H4 (cell line): ENCODE data around the gene CDON. TPM values are rescaled to one million over a fixed set of nuclear protein-coding genes. Genes with fewer than 3 reads are reported as not detected.
"Not testable (repeated sequence)": the region's sequence is repeated elsewhere in the genome, so short reads cannot be mapped to it uniquely, and the experiment has no call there.

Source experiments
- DNase-seq: peaks from one replicate; pipeline ENCODE4 v3.0.0-alpha.2; 2015; ENCODE audit warnings: low spot score
- total RNA-seq: library from RNA; depleted of rRNA; stranded (reverse); fragments of >200 nt; shearing (Covaris generic); gene quantifications from 2 replicates; pipeline ENCODE4 v1.2.3, GENCODE V29; 2014

CDON gene
- total RNA-seq, 1 experiment from 2014 or later: 13.4 TPM

- no peak for DNase-seq
Measured at GRCh38 chr11:126046570-126047195, 16.0 kb downstream of the CDON start.

- DNase-seq: no peak
Measured at GRCh38 chr11:126039485-126040271, 23.0 kb downstream of the CDON start.

DNA sequence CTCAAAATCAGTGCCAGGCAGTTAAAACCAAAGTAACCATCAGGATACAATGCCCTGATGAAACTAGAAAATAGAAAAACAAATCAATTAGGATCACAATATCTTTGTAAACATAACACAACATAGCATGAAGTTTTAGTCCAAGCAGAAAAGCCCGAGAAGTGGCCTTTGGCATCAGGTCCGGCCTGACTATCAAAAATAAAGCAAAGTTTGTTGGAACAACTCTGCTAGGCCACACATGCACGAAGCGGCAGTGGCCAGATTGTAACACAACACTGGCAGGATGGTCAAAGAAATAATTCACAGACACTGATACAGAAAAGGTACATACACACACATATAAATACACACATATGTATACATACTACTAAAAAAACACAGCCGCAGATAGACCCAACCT, 26.9 kb downstream of the CDON start:
- DNase-seq: no peak

GRCh38 chr11:126034933-126035425, 27.7 kb downstream of the CDON start:
- no peak for DNase-seq

DNA sequence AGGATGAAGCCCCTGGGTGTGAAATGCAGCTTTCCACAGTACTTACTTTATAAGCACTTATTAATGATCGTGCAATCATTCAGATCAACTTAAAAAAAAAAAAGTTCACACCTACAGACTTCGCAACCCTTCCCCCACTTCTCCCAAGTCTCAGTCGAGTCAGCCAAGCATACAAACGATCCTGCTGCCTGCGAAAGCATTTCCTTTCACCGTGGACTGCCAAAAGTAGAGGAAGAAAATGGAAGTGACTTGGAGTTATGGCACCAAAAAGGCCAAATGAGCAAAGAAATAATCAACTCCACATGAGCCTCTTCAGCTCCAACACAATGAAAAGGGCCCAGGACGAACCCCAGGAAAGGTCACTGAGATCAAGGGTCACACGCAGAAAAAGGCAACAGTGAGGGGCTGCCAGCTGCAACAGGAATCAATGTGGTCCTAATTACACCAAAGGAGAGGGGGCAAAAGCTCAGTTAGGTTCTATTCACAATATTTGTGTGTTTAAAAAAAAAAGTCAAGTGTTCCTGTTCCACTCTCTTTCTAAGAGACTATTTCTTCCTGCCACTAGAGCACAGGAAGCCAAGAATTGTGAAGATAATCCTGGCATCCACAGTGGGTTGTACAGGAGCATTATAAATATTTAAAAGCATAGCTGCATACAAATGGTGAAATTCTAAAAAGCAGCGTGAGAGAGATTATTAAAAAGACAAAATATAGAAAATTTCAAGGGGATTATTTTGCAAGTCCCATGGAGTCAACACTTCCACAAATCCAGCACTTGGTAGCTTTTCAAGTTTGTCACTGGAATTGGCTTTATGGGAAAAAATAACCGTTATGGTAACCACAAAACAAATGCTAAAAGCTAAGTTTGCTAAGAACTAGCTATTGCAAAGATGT, 28.4 kb downstream of the CDON start:
- no peak for DNase-seq

DNA sequence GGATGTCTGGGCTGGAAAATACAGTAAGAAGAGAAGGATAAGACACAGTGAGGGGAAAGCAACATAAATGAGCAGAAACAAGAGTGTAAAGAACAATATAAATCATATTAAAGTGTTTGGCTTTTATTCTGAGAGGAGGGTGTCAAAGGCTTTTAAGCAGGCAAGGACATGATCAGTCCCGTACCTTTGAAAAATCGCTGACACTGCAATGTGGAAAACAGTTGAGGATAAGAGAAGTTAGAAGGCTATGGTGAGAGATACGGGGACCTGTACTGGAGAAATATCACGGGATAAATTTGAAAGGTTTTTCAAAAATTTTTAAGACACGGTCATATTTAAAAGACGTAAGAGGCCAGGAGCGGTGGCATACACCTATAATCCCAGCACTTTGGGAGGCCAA, 30.3 kb downstream of the CDON start:
- DNase-seq: no peak

DNA sequence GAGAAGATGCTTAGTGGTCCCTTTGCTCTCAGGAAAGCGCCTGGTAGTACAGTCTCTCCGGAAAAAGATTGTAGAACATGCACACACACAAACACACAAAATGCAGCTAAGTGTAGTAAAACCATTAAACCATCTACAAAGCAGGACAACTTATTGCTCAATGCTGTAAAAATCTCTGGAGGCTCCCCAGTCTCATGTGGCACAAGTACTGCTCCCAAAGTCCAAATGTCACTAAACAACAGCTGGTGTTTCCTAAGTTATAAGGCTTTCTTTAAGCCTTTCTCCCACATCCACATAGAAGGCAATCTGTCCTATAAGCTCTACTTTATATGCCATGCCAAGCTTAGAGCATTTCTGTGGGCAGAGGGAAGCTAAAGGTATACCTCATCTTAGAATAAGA, 32.9 kb downstream of the CDON start:
- DNase-seq: no peak

GRCh38 chr11:126029237-126029636, 33.4 kb downstream of the CDON start:
- DNase-seq: no peak

- DNase-seq: not testable (repeated sequence)
Measured at GRCh38 chr11:126028534-126028933, 34.1 kb downstream of the CDON start.

- no peak for DNase-seq
Measured at GRCh38 chr11:126026579-126026978, 36.1 kb downstream of the CDON start.

DNA sequence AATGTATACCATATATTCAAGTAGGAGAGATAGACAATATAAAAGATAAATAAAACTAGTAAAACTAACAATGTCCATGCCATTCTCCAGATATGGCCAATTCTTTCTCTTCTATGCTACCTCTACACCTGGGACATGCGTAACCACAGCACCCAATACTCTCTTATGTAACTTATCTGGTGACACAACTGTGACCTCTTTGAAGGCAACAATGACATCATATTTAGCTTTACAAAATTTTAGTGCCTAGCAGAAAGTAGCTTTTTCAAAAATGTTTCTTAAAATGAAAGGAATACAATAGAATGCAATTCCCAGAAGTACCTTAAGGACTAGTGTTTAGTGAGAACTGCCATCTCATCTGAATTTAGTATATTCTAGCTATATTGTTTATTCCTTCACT, 36.8 kb downstream of the CDON start:
- no peak for DNase-seq

DNA sequence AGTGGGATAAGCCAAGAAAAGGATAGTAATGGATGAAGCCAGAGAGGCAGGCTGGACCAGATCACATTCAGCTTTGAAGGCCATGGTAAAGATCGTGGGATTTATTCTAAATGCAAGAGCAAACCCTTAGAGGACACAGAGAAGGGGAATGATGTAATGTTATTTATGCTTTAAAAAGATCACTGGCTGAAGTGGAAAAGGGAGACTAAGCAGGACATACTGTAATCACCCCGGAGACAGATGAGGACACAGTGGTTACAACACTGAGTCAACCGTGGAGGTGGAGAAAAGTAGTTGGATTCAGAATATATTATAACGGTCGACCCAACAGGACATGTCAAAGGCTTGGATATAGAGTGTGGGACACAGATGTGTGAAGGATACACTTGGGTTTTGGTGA, 38.5 kb downstream of the CDON start:
- no peak for DNase-seq

DNA sequence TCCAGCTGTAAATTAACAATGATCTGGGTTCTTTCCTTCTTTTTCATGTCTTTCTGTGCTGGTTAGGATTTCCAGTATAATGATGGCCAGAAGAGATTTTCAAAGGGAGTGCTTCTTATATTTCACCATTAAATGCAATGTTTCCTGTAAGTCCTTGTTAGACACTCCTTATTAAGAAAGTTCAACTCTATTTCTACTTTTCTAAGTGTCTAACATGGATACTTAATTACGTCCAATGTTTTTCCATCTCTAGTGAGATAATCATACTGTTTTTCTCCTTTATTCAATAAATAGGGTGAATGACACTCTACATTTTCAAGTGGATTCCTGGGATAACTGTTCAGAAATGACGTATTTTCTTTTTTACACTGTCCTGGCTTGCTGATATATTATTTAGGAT, 49.8 kb downstream of the CDON start:
- no peak for DNase-seq

DNA sequence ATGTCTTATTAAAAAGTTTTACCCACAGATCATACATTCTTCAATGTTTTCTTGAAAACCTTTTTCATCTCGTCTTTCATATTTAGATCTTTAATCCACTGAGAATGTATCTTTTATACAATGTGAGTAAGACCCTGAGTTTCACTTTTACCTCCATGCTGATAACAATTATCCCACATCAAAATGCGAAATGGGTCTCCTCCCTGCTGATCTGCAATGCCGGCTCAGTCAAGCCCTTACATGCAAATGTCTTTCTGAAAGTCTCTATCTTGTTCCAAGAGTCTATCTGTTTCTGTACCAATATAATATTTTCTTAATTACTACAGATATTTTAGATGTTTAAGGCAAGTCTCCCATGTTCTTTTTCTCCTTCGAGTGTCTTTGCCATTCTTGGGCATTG, 50.9 kb downstream of the CDON start:
- DNase-seq: no peak

DNA sequence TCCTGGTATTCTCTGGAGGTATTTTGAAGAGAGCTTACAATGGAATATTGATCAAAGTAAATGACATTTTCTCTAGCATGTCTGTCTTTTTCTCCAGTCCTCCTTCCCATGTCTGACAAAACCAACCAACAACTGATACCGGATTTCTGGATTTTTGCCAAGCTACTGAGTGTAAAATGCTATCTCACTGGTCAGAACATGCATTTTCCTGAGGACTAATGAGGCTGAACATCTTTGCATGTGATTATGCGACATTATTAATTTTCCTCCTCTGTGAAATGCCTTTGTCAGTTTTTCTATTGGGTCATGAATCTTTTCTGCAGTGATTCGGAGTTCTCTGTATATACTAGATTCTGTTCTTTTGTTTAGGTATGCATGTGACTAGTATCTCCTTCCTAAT, 51.4 kb downstream of the CDON start:
- DNase-seq: no peak

DNA sequence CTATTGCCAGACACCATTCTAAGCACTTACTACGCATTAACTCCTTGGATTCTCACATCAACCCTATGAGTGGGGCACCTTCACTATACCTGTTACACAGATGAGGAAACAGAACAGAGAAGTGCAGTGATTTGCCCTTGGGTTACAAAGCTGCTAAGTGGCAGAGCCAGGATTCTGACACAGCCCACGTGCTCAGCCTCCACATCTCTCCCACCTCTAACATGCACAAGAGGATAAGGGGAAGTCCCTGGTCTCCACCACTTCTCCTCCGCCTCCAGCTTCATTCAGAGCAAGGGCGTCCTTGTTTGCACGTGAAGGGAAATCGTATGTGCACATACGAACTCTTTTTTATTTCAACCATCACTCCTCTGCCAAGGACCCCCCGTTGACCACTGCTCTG, 53.7 kb downstream of the CDON start:
- no peak for DNase-seq

- DNase-seq: peak; percentile 18
Measured at GRCh38 chr11:126007238-126007637, 55.4 kb downstream of the CDON start.

DNA sequence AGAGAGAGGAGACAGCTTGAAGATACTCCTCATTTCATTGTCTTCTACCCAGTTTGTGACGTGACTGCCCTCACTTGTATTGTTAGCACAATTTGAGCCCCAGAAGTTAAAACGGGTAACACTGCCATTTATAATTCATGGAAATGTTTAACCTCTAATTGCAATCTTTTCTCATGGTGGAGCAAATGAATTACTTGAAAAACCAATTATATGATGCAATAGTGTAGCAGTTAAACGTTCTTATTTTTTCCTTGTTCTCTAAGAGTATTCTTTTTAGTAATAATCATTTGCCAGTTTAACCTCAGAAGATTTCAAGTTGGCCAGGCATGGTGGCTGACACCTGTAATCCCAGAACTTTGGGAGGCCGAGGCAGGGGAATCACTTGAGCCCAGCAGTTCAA, 56.6 kb downstream of the CDON start:
- DNase-seq: no peak

GRCh38 chr11:126002181-126002580, 60.5 kb downstream of the CDON start:
- DNase-seq: no peak

DNA sequence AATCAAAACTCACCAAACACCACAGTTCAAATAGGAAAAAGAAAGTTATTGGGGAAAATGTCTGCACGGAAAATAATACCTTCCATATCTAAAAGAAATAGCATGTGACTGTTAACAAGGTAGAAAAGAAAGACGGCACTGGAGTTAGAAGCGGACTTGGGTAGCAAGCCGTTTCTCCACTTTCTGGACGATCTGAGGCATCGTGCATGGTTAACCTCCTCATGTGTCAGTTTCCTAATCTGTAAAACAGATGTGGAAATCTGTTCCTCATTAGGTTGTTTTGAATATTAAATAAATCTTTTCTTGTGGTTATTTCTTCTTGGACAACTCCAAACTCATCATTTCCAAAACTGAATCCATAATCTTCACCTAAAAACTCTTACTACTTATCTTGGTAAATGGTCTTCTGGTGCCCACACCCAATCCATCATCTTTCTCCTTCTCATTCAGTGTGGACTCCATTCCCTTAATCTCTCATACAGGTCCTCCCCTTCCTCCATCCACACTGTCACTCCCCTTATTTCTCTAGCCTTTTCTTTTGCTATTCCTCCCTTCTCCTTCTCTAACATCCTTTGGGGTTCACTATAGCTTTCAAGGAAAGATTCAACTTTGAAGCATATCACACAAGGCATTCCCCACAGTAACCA, 63.3 kb downstream of the CDON start:
- DNase-seq: no peak

GRCh38 chr11:125998267-125998666, 64.4 kb downstream of the CDON start:
- no peak for DNase-seq

DNA sequence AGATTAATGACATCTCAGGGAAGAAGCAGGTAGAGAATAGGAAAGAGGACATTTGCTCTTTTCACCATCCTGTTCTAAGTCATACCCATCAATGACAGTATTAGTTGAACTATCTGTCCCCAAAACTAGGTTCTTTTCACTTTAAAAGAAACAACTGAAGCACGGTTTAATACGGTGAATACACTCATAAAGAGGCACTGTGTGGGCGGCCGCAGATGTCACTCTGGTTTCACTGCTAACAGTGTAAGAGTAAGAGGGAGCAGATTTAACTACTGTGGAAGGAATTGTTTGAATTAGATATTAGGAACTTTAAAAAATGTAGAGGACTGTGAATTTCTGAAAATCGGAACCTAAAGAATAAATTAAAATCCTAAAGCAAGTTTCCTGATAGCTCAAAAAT, 67.4 kb downstream of the CDON start:
- no peak for DNase-seq
